GM18867 (cell line): ENCODE results near the gene DIRAS2.

ENCODE experiments used
- ATAC-seq: cut with Tn5 transposase; IDR thresholded peaks from one replicate; pipeline ENCODE4 v1.9.1; 2021; ENCODE audit warnings: mild to moderate bottlenecking, moderate library complexity; ENCODE audit not compliant: unreplicated experiment

DIRAS2 gene

DNA sequence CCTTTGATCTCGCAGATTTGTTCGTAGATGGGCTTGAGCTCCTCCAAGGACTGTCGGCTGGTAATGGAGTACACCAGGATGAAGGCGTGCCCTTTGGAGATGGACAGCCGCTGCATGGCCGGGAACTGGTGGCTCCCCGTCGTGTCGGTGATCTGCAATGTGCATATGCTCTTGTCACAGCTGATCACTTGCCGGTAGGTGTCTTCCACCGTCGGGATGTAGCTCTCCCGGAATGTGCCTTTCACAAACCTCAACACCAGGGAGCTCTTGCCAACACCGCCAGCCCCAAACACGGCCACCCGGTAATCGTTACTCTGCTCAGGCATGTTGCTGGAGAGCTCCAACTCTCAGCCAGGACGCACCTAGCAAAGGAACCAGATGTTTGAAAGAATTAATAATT, 29.1 kb downstream of the DIRAS2 start:
- no peak for ATAC-seq

DNA sequence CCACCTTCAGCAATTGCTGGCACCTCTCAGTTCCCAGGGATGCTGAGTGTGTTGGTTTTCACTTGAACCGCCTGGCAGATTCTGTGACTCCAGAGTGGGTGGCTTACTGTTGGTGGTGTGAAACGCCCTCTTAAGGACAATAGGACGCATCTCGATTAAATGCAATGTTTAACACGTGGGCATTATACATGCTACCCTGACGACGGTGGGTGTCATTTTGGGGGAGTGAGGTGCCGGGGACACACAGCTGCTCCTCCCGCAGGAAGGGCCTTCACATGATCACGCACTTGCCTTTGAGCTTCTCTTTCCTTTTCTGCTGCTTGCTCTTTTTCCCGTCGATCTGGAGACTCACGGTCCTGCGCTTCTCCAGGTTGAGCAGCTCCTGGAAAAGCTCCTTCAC, 29.7 kb downstream of the DIRAS2 start:
- ATAC-seq: no peak

DNA sequence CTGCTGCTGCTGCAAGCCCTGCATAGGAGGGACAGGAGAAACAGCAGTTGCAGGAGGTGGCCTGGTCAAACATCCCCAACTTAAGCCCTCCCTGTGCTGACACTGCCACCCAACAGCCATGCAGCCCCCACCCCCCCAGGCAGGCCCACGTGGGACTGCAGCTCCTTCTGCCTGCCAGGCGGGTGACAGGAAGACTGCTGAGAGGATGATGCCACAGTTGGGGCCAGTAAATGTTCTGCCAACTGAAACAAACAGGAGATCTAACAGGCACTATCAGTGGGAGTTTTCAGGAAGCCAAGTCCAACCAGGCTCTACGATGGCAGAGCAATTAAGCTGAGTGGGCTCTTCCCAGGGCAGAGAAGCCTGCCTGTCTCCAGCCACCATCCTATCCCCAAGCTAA, 31.1 kb downstream of the DIRAS2 start:
- ATAC-seq: no peak

DNA sequence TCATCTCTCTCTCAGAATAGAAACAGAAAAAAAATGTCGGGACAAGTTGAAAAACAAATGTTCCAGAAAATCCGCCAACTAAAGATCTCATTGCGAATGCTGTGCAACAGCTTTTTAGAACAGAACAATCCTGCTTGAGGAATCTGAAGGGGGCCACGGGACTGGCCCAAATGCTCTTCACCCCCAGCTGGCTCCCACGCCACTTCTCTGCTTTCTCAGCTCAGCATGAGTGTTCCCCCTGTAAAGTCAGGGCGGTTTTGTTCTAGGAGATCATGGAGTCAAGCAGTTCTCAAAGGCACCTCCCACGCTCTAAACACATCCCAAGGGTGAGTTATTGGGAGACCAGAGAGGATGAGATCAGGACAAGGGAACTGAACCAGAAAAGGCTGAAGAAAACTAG, 31.5 kb downstream of the DIRAS2 start:
- no peak for ATAC-seq

DNA sequence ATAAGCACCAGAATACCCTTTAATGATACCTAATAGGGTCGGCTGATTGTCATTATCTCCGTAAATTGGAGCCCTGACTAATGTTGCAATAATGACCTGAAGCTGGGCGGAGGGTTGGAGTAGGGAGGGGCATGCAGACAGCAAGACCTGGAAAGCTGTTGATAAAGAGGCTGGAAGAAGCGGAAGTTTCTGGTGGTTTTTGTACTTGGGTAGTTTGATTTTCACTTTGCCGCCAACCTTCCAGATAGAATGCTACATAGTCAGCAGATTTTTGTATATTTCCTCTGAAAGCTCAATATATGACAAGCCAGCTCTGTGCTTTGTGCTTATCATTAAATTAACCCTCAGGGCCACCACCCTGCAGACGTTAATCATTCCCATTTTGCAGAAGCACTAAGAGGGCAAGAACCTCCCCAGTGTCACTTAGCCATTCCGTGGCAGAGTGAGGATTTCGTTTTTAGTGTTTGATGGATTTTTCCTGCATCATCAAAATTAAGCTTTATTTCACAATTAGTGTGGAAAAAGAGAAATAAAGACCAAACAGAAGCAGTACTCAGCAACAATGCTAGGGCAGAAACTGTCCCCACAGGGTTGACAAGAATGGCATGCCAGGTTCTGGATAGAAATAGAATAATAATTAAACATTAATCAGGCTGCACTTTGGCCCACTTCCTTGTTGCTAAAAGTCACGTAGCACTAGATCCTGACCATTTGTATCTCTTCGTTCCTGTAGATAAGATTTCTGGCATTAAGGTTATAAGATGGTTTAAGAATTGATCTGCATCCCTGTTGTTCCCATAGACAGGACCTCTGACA, 34.7 kb downstream of the DIRAS2 start:
- no peak for ATAC-seq

DNA sequence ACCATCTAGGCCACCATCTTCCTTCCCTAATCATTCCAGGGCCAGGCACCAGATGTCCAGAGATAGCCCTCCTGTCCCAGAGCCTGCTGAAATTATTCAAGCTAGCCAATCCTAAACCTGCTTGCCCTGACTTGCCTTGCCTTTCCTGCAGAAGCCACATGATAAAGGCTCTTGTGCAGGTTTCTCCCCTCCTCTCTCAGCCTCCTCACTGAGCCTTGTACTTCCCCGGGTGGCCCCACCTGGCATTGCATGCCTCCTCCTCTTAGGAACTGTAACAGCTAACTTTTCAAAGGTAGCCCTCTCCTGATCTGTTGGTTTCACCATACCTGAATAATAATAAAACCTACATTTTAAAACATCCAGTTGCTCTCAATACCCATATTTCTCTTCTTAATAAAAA, 42.6 kb downstream of the DIRAS2 start:
- ATAC-seq: no peak

DNA sequence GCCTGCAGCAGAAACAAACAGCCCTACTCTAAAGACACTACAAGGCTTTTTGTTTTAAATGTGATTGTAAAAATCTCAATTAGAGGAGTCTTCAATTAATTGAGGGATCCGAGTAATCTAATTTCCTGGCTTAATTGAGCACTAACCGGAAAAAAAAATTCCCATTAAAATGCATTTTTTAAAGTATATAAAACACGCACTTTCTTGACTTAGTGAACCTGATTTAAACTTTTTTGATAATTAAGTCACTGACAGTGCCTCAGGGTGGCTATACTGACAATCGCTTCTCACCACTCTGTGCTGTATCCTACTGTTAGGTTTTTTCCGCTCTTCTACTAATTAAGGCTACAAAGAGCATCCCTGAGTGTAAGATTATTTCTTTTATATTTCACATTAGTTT, 44.4 kb downstream of the DIRAS2 start:
- no peak for ATAC-seq

DNA sequence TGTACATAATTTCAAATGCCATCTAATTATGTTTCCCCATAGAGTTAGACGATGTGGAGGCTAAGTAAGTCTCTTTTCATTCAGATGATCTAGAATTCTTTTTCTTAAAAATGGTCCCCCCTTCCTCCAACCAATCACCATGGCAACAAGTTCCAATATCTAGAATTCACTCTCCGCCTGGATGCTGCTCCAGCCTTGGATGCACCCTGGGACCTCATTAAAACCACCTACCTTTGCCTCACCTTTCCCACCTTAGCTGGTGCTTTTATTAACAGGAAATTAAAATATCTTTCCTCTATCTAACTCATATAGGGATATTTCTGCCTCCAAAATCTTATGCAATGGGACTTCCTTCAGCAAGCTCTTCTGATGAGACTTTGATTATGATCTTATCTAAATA, 49.0 kb downstream of the DIRAS2 start:
- no peak for ATAC-seq

DNA sequence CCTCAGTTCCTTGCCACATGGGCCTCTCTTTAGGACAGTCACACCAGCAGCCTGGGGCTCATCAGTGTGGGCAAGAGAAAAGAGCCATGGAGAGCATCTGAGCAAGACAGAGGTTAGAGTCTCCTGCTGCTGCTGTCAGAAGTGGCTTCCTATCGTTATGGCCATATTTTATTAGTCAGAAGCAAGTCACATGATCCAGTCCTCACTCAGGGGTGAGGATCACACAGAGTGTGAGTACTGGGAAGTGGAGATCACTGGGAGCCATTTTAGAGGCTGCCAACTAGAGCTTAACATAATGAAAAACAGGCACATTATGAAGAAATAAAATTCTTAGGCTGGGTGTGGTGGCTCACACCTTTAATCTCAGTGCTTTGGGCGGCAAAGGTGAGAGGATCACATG, 62.0 kb downstream of the DIRAS2 start:
- no peak for ATAC-seq

DNA sequence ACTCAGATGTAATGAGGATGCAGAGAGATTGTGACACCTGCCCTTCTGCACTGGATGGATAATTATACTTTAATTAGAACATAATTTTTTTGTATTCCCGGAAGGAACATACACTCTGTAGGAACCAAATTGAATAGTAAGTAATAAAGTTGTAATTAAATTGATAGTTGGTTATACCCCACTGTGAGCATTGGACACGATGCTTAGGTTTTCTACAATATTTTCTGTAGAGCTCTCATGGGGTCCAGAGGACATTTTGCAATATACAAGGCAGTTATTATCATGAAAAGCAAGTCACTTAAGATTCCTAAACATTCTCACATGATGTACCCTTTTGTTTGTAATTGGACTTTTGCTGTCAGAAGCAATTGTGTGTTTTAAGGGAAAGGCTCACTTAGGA, 63.4 kb downstream of the DIRAS2 start:
- ATAC-seq: no peak

DNA sequence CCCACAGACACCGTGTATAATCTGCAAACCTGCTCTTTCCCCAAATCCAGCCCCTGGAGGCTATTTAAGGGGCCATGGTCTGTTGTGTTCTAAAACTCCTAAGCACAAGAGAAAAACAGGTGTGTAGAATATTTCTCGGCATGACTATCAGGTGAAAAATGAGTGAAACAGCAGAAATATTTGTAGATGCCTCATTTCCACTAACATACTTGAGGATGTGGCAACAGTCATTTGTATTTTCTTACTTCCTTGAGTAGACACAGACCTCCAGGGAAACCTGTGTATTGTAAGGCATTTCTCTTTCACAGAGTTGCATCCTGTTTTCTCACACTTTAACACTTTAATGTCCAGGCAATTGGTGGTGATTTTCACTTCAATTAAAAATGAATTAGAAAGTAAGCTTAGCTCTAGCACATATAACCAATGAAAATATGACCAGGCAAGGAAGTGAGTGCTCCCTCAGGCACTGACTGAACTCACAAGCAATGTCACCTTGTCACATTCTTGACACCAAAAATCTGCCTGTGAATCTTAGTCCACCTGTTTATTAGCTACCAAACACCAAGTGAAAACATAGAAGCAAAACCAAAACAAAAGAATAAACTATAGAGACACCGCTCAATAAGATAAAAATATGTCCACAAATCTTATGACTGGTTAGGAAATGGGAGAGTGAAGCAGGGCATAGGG, 64.4 kb downstream of the DIRAS2 start:
- no peak for ATAC-seq

DNA sequence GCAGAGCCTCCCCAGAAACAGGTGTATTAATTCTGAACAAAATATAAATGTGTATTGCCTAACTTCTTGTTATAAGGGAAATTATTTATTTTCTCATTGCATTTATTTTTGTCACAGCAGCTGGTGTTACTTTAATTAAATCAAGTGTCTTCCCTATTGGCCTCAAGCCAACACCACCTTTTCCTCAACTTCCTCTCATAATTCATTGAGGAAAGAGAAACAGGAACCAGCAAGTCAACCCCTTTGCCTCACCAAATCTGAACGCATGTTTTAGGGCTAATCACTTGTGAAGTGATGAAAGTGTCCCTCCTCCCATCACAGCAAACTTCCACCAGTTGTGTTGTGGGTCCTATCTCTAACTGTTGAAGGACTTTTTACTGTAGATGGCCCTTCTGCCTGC, 73.1 kb downstream of the DIRAS2 start:
- no peak for ATAC-seq

DNA sequence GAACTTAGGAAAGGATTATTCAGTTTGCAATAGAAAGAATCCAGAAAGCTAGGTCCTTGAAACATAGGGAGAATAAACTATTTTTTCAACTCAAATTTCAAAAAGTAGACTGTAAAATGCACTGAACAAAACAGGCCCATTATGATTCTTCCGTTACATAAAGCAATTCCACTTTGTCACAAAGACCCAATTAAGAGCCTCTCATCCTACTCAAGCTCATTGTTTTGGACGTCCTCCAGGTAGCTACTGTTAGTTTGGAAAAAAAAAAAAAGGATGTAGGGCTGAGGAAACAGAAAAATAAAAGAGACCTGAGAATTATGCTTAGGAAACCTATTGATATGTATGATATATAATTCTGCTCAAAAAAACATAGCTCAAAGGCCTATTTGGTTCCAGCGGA, 74.0 kb downstream of the DIRAS2 start:
- no peak for ATAC-seq

DNA sequence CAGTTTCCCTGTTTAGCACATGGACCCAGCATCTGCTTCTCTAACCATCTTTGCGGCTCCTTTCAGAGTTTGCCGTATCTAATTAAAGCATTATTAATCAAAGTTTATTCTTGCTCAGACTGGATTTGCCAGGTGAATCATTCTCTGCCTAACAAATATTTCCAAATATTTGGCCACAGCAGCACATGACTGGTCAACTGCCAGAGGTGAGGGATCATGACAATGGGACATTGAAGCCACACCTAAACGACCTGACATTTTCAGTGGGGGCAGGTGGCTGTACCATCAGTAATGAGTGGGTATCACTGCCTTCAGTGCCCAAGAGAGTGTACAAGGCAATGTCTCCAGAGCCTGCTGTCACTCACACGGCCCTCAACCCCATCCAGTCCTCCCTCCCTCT, 80.4 kb downstream of the DIRAS2 start:
- no peak for ATAC-seq
